ENCODE measurements around the gene PLXNB2.

- TF ChIP-seq RAD21 (IDR thresholded peaks at IDR 0.05; ENCODE audit: low read depth) (no peak), EZH2phosphoT487 (IDR thresholded peaks at IDR 0.05; ENCODE audit: borderline replicate concordance) (no peak), ATF3 (IDR thresholded peaks at IDR 0.05) (no peak), CTCF (IDR thresholded peaks at IDR 0.05 in 2 of 3, conservative IDR thresholded peaks at IDR 0.05 in 1 of 3; ENCODE audit: borderline replicate concordance in 1 of 3, insufficient read depth in 1 of 3, low read depth in 2 of 3, low read length in 2 of 3) (peak in 2 of 3 experiments; percentile 7 to 13; a peak in 1 of 6 replicates), EZH2 (IDR thresholded peaks at IDR 0.05) (no peak), POLR2AphosphoS5 (IDR thresholded peaks at IDR 0.05; ENCODE audit: low read depth, low read length) (no peak), REST (IDR thresholded peaks at IDR 0.05; ENCODE audit: low read depth) (no peak), POLR2A (IDR thresholded peaks at IDR 0.05; ENCODE audit: borderline replicate concordance, extremely low read depth, insufficient read depth, insufficient read length) (no peak), SIN3A (IDR thresholded peaks at IDR 0.05; ENCODE audit: low read depth) (no peak), ELF1 (IDR thresholded peaks at IDR 0.05; ENCODE audit: borderline replicate concordance, low read depth) (no peak), SP1 (IDR thresholded peaks at IDR 0.05; ENCODE audit: low read depth) (no peak), JUND (IDR thresholded peaks at IDR 0.05) (no peak), ZBTB33 (IDR thresholded peaks at IDR 0.05; ENCODE audit: extremely low read depth, insufficient replicate concordance, low read length) (no peak)
Observed at GRCh38 chr22:50303848-50304527, 3.5 kb downstream of the PLXNB2 start.
